B cell (primary cell): ENCODE data around the gene PTCSC3. TPM values are rescaled to one million over a fixed set of nuclear protein-coding genes. Genes with fewer than 3 reads are reported as not detected.

ENCODE experiments used
- ATAC-seq: fragments of 200-7000 bp; cut with Tn5 transposase; one replicate; pipeline ENCODE4 v1.10.0; 2021; ENCODE audit warnings: low read depth, mild to moderate bottlenecking, moderate number of reproducible peaks, moderate library complexity
- CTCF ChIA-PET: fragments of 350-600 bp; sonication (Branson Sonifier 250); formaldehyde crosslinking; loops from one replicate; lab custom pipeline; 2021; ENCODE audit warnings: antibody characterized with exemption, inconsistent platforms; lab: Charles Lee
- POLR2A ChIA-PET: fragments of 350-600 bp; sonication (Branson Sonifier 250); formaldehyde crosslinking; loops from one replicate; lab custom pipeline; 2021; ENCODE audit warnings: antibody characterized with exemption; lab: Charles Lee
- DNase-seq: peaks from one replicate; pipeline ENCODE4 v3.0.0; 2013
- H2AFZ ChIP-seq: 2 replicates; pipeline ENCODE4 v1.6.1; 2012; ENCODE audit warnings: mild to moderate bottlenecking, low read depth, low read length; ENCODE audit not compliant: insufficient read depth, poor library complexity, severe bottlenecking
- H3K27ac ChIP-seq, 2 donors: 1 replicate in 1 of 2; 2 replicates in 1 of 2; pipeline ENCODE4 v1.5.1; 2012 to 2013; ENCODE audit warnings: low read length in 2 of 2, mild to moderate bottlenecking in 2 of 2, moderate library complexity in 1 of 2
- H3K27me3 ChIP-seq, 4 experiments: fragments of 200-600 bp in 1 of 4; sonication (generic) in 1 of 4; replicated peaks in 1 of 4; 1 replicate in 2 of 4; 2 replicates in 2 of 4; pipeline versions ENCODE4 v1.6.1 to v1.7.0; 2013 to 2016; ENCODE audit warnings: low read length in 3 of 4, mild to moderate bottlenecking in 2 of 4, mixed read lengths in 1 of 4, moderate library complexity in 1 of 4; ENCODE audit not compliant: insufficient read depth in 4 of 4, control insufficient read depth in 3 of 4; ENCODE audit errors: control extremely low read depth in 1 of 4
- H3K36me3 ChIP-seq, 2 experiments: replicated peaks in 1 of 2; 1 replicate in 1 of 2; 2 replicates in 1 of 2; pipeline versions ENCODE4 v1.6.1 to v1.7.1; 2013; ENCODE audit warnings: low read length in 1 of 2; ENCODE audit not compliant: insufficient read depth in 2 of 2, control insufficient read depth in 1 of 2; ENCODE audit errors: control extremely low read depth in 1 of 2, extremely low read depth in 1 of 2
- H3K4me1 ChIP-seq, 2 donors: fragments of 200-600 bp in 1 of 2; sonication (generic) in 1 of 2; 1 replicate in 1 of 2; 2 replicates in 1 of 2; pipeline versions ENCODE4 v1.5.1 to v1.6.1; 2013 to 2017; ENCODE audit warnings: low read length in 2 of 2; ENCODE audit not compliant: control insufficient read depth in 2 of 2, insufficient read depth in 2 of 2
- H3K4me2 ChIP-seq: replicated peaks from 2 replicates; pipeline ENCODE3; 2012; ENCODE audit warnings: mild to moderate bottlenecking, low read depth, low read length; ENCODE audit not compliant: poor library complexity, severe bottlenecking
- H3K4me3 ChIP-seq, 5 experiments: fragments of 200-600 bp in 1 of 5; sonication (generic) in 1 of 5; 1 replicate in 3 of 5; 2 replicates in 2 of 5; pipeline versions ENCODE4 v1.5.1 to v1.7.0; 2011 to 2016; ENCODE audit warnings: low read length in 4 of 5, mild to moderate bottlenecking in 4 of 5, low read depth in 2 of 5, control low read depth in 1 of 5, moderate library complexity in 1 of 5; ENCODE audit not compliant: insufficient read depth in 1 of 5; ENCODE audit errors: control extremely low read depth in 1 of 5, extremely low read depth in 1 of 5
- H3K79me2 ChIP-seq: fragments of 200-600 bp; sonication (generic); one replicate; pipeline ENCODE4 v1.6.0; 2016; ENCODE audit warnings: low read length; ENCODE audit not compliant: control insufficient read depth, insufficient read depth
- H3K9ac ChIP-seq: fragments of 200-600 bp; sonication (generic); 2 replicates; pipeline ENCODE4 v1.6.1; 2017; ENCODE audit warnings: mild to moderate bottlenecking, low read length, moderate library complexity
- H3K9me3 ChIP-seq, 3 donors: one replicate each; pipeline versions ENCODE4 v1.6.1 to v1.7.1; 2013; ENCODE audit warnings: low read length in 2 of 3; ENCODE audit not compliant: control insufficient read depth in 2 of 3, insufficient read depth in 1 of 3; ENCODE audit errors: control extremely low read depth in 1 of 3
- H4K20me1 ChIP-seq: 2 replicates; pipeline ENCODE4 v1.6.0; 2012; ENCODE audit warnings: mild to moderate bottlenecking, low read length; ENCODE audit not compliant: insufficient read depth, control insufficient read depth, poor library complexity, severe bottlenecking
- H3K27ac Mint-ChIP-seq: one replicate; pipeline ENCODE4 v1.8.0; 2021; ENCODE audit warnings: mixed read lengths
- H3K27me3 Mint-ChIP-seq: one replicate; pipeline ENCODE4 v1.8.0; 2021; ENCODE audit warnings: mixed read lengths
- H3K4me1 Mint-ChIP-seq: one replicate; pipeline ENCODE4 v1.8.0; 2021; ENCODE audit warnings: mixed read lengths
- H3K4me3 Mint-ChIP-seq: one replicate; pipeline ENCODE4 v1.8.0; 2021; ENCODE audit warnings: mixed read lengths
- H3K9me3 Mint-ChIP-seq: one replicate; pipeline ENCODE4 v1.8.0; 2022; ENCODE audit warnings: mixed read lengths; ENCODE audit not compliant: insufficient read depth
- EZH2 ChIP-seq: IDR thresholded peaks from 2 replicates; pipeline ENCODE4 v1.6.1; 2012; ENCODE audit warnings: borderline replicate concordance, low read depth, mild to moderate bottlenecking, moderate library complexity, low read length; ENCODE audit not compliant: insufficient read depth, poor library complexity, severe bottlenecking
- WGBS: methylation state at CpG from one replicate; pipeline ENCODE4 v1.1.5; 2013; ENCODE audit warnings: missing lambda C conversion rate; ENCODE audit not compliant: insufficient coverage; 5-methylcytosine and 5-hydroxymethylcytosine counted together
- intact Hi-C: fragments of 100-400 bp; cut with micrococcal nuclease; formaldehyde crosslinking; loops from one replicate; pipeline ENCODE4 v1.10.0; 2022
- polyA minus RNA-seq: library from RNA; depleted of rRNA, polyadenylated mRNA; stranded (reverse); fragments of >200 nt; gene quantifications from 2 replicates; pipeline ENCODE4 v1.2.3, GENCODE V29; 2012
- polyA plus RNA-seq: library from polyadenylated mRNA; depleted of rRNA; stranded (reverse); fragments of >200 nt; gene quantifications from 2 replicates; pipeline ENCODE4 v1.2.3, GENCODE V29; 2012
- total RNA-seq, 2 donors: library from RNA; stranded (reverse); fragments of 120-200 nt in 1 of 2; gene quantifications; 1 replicate in 1 of 2; 2 replicates in 1 of 2; pipeline versions ENCODE4 v1.2.3 to v1.2.4, GENCODE V29; 2013 to 2022
- TF ChIP-seq, protein P1 (sequence below): fragments of 200-600 bp; IDR thresholded peaks from one replicate; pipeline ENCODE4 v1.8.0; 2022; ENCODE audit warnings: antibody characterized with exemption, mild to moderate bottlenecking

PTCSC3 gene
- total RNA-seq (not detected in 2 replicates), polyA plus RNA-seq (not detected in 2 replicates), polyA minus RNA-seq (not detected in 2 replicates)
- total RNA-seq (2013), result not detected

DNA sequence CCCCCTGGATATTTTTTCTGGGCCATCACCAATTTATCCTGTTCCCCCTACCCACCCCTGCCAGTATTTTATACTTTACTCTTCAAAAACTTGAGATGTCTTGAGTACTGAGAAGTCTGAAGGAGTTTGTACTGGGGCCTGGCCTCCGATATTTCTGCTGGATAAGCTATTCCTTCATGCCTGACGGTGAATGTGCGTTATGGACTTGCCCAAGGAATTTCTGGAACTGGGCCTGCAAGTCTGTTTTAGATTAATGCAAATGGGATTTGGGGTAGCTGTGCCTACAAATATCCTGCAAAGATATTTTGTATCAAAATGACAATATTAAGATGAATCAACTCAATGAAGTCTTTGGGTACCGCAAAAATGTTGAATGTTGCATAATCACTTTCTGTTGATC, at the start of gene PTCSC3:
TSS of gene PTCSC3 (minus strand) at position 199 of the 400 bp plus-strand sequence.
- ChIA-PET CTCF (no interaction called here), POLR2A (no interaction called here)
- H3K9ac ChIP-seq, result no peak within 1 kb of the TSS
- no peak within 1 kb of the TSS for H3K27ac Mint-ChIP-seq
- H3K4me1 Mint-ChIP-seq, result no peaks in the 10 kb centered on the region
- no peak within 1 kb of the TSS for H3K4me3 ChIP-seq
- ATAC-seq (no peak), DNase-seq (no peak)
- no peaks in the 10 kb centered on the region for H3K9me3 Mint-ChIP-seq
- intact Hi-C loops, result no loop called here
- H2AFZ ChIP-seq, result no peak within 1 kb of the TSS
- no peak within 1 kb of the TSS for H3K4me3 Mint-ChIP-seq
- no peak within 1 kb of the TSS for H3K27ac ChIP-seq
- no peaks in the 10 kb centered on the region for H3K79me2 ChIP-seq
- no peaks in the 10 kb centered on the region for H3K9me3 ChIP-seq
- no peaks in the 10 kb centered on the region for H4K20me1 ChIP-seq
- H3K27me3 Mint-ChIP-seq, result peaks cover 3% of the 10 kb centered on the region
- no peak for TF ChIP-seq EZH2
- TF ChIP-seq, protein P1, sequence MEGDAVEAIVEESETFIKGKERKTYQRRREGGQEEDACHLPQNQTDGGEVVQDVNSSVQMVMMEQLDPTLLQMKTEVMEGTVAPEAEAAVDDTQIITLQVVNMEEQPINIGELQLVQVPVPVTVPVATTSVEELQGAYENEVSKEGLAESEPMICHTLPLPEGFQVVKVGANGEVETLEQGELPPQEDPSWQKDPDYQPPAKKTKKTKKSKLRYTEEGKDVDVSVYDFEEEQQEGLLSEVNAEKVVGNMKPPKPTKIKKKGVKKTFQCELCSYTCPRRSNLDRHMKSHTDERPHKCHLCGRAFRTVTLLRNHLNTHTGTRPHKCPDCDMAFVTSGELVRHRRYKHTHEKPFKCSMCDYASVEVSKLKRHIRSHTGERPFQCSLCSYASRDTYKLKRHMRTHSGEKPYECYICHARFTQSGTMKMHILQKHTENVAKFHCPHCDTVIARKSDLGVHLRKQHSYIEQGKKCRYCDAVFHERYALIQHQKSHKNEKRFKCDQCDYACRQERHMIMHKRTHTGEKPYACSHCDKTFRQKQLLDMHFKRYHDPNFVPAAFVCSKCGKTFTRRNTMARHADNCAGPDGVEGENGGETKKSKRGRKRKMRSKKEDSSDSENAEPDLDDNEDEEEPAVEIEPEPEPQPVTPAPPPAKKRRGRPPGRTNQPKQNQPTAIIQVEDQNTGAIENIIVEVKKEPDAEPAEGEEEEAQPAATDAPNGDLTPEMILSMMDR, result no peak
- H3K4me1 ChIP-seq, result no peaks in the 10 kb centered on the region
- 93% methylated on average over 3 of the region's 4 CpGs for WGBS
- H3K4me2 ChIP-seq, result no peak within 1 kb of the TSS
- no peaks in the 10 kb centered on the region for H3K27me3 ChIP-seq
- H3K36me3 ChIP-seq, result no peaks in the 10 kb centered on the region

DNA sequence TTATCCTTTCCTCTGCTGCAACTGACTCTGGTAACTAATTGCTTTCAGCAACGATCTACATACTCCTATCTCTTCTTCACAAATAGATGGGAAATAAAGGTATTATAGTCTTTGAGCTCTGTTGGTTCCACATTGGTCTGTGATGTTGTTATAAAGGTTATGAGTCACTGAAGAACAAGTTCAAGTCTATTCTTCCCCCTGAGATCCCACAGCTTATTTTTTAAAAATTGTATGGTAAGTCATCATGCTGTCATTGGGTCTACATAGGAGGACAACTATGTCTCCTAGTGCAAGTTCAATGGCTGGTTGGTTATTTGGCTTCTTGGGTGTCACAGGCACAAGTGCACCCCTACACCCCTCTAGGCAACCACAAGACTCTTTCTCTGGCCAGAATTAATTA, 49.6 kb upstream of the PTCSC3 start:
- no peak overlapping the region for H3K27ac ChIP-seq
- no peak overlapping the region for H2AFZ ChIP-seq
- H3K79me2 ChIP-seq, result no peaks in the 10 kb centered on the region
- Mint-ChIP-seq H3K9me3 (no peaks in the 10 kb centered on the region), H3K27ac (no peak overlapping the region), H3K27me3 (no peaks in the 10 kb centered on the region), H3K4me3 (no peak overlapping the region), H3K4me1 (no peaks in the 10 kb centered on the region)
- H3K9me3 ChIP-seq, result no peaks in the 10 kb centered on the region
- no CpG with 5 or more reads among the region's 1 CpG for WGBS
- no peaks in the 10 kb centered on the region for H3K27me3 ChIP-seq
- H3K4me3 ChIP-seq, result no peak overlapping the region
- H4K20me1 ChIP-seq, result no peaks in the 10 kb centered on the region
- no peak for ATAC-seq
- no peaks in the 10 kb centered on the region for H3K36me3 ChIP-seq
- H3K4me2 ChIP-seq, result no peak overlapping the region
- ChIA-PET POLR2A (no interaction called here), CTCF (no interaction called here)
- no peaks in the 10 kb centered on the region for H3K4me1 ChIP-seq
- H3K9ac ChIP-seq, result no peak overlapping the region
- TF ChIP-seq, protein P1, result no peak
- TF ChIP-seq EZH2, result no peak
- intact Hi-C loops, result no loop called here
- no peak for DNase-seq
